HCT116 (cell line): ENCODE data around the gene CDK2AP2. TPM values are rescaled to one million over a fixed set of nuclear protein-coding genes. Genes with fewer than 3 reads are reported as not detected.

Source experiments
- ATAC-seq: fragments of 200-7000 bp; cut with Tn5 transposase; 2 replicates; pipeline ENCODE4 v1.9.1; 2020; ENCODE audit warnings: mild to moderate bottlenecking, moderate library complexity
- BruUV-seq: library from RNA; stranded (reverse); fragments of 400-500 nt; replicated peaks from 2 replicates; lab custom pipeline; 2021; lab: Mats Ljungman, UMichigan
- CTCF ChIA-PET: fragments of 300-600 bp; sonication (Branson Sonifier 250); formaldehyde crosslinking; loops from one replicate; lab custom pipeline; 2021; ENCODE audit warnings: antibody characterized with exemption; lab: Charles Lee
- POLR2A ChIA-PET: fragments of 300-600, 350-600 bp; sonication (Branson Sonifier 250); formaldehyde crosslinking; loops from one replicate; lab custom pipeline; 2021; ENCODE audit warnings: antibody characterized with exemption; lab: Charles Lee
- RAD21 ChIA-PET, 2 experiments: fragments of 300-600 bp; sonication (Branson Sonifier 250); formaldehyde crosslinking; loops; one replicate each; lab custom pipeline; 2023; ENCODE audit warnings: low total read pairs in 2 of 2; ENCODE audit not compliant: uncharacterized antibody in 2 of 2, unreplicated experiment in 2 of 2, low non-redundant PET in 1 of 2; lab: Charles Lee
- DNase-seq: peaks from one replicate; pipeline ENCODE4 v3.0.0-alpha.2; 2010; ENCODE audit warnings: low read depth, low spot score
- H2AFZ ChIP-seq: fragments of 200-600 bp; shearing (Covaris generic), sonication (generic); 2 replicates; pipeline ENCODE4 v1.6.1; 2017; ENCODE audit warnings: low read depth, mixed run types, mixed read lengths, antibody characterized with exemption, low read length; ENCODE audit not compliant: poor library complexity, severe bottlenecking
- H3K27ac ChIP-seq: 2 replicates; pipeline ENCODE4 v1.5.1; 2012; ENCODE audit warnings: low read depth, low read length
- H3K27me3 ChIP-seq: fragments of 200-600 bp; sonication (generic); 2 replicates; pipeline ENCODE4 v1.6.1; 2016; ENCODE audit warnings: mixed run types, low read length, mixed read lengths; ENCODE audit not compliant: insufficient read depth
- H3K36me3 ChIP-seq, 2 experiments: fragments of 200-500 bp in 1 of 2; fragments of 200-600 bp in 1 of 2; sonication (Bioruptor generic) in 1 of 2; sonication (generic) in 1 of 2; 2 replicates each; pipeline versions ENCODE4 v1.5.1 to v1.6.1; 2014 to 2016; ENCODE audit warnings: low read length in 2 of 2, inconsistent platforms in 1 of 2, mixed read lengths in 1 of 2, mixed run types in 1 of 2; ENCODE audit not compliant: insufficient read depth in 2 of 2, control insufficient read depth in 1 of 2
- H3K4me1 ChIP-seq, 2 experiments: fragments of 200-600 bp in 1 of 2; sonication (generic) in 1 of 2; 2 replicates each; pipeline versions ENCODE4 v1.5.1 to v1.6.1; 2012 to 2017; ENCODE audit warnings: low read length in 2 of 2, inconsistent platforms in 1 of 2, mild to moderate bottlenecking in 1 of 2, mixed read lengths in 1 of 2, mixed run types in 1 of 2, moderate library complexity in 1 of 2; ENCODE audit not compliant: insufficient read depth in 2 of 2, control insufficient read depth in 1 of 2
- H3K4me2 ChIP-seq: fragments of 200-600 bp; sonication (generic); 2 replicates; pipeline ENCODE4 v1.6.1; 2017; ENCODE audit warnings: mixed run types, low read length, mixed read lengths
- H3K4me3 ChIP-seq, 2 experiments: fragments of 200-600 bp in 1 of 2; sonication (generic) in 1 of 2; replicated peaks in 1 of 2; 2 replicates each; pipeline ENCODE4 v1.5.1; 2011 to 2016; ENCODE audit warnings: low read length in 2 of 2, control low read depth in 1 of 2, low read depth in 1 of 2, mild to moderate bottlenecking in 1 of 2, mixed read lengths in 1 of 2, mixed run types in 1 of 2
- H3K79me2 ChIP-seq: fragments of 200-600 bp; sonication (generic); 2 replicates; pipeline ENCODE4 v1.6.1; 2017; ENCODE audit warnings: mild to moderate bottlenecking, mixed run types, low read length, moderate library complexity, mixed read lengths; ENCODE audit not compliant: insufficient read depth
- H3K9ac ChIP-seq: fragments of 200-600 bp; sonication (generic); 2 replicates; pipeline ENCODE4 v1.6.1; 2016; ENCODE audit warnings: low read length, mixed read lengths
- H3K9me2 ChIP-seq: fragments of 200-600 bp; sonication (generic), shearing (Covaris generic); 2 replicates; pipeline ENCODE4 v1.6.1; 2017; ENCODE audit warnings: mixed run types, mild to moderate bottlenecking, moderate library complexity; ENCODE audit not compliant: insufficient read depth
- H3K9me3 ChIP-seq, 2 experiments: fragments of 200-500 bp in 1 of 2; fragments of 200-600 bp in 1 of 2; sonication (Bioruptor generic) in 1 of 2; sonication (generic) in 1 of 2; 2 replicates each; pipeline ENCODE4 v1.6.1; 2014 to 2017; ENCODE audit warnings: low read length in 2 of 2, mixed read lengths in 2 of 2, inconsistent platforms in 1 of 2, low read depth in 1 of 2, mild to moderate bottlenecking in 1 of 2, mixed run types in 1 of 2, moderate library complexity in 1 of 2; ENCODE audit not compliant: control insufficient read depth in 1 of 2, insufficient read depth in 1 of 2
- H4K20me1 ChIP-seq: fragments of 200-600 bp; sonication (generic), shearing (Covaris generic); 2 replicates; pipeline ENCODE4 v1.6.1; 2017; ENCODE audit warnings: mixed run types, mild to moderate bottlenecking, moderate library complexity; ENCODE audit not compliant: insufficient read depth
- CBX3 ChIP-seq: IDR thresholded peaks from 2 replicates; pipeline ENCODE4 v1.6.1; 2012; ENCODE audit warnings: low read depth
- EGR1 ChIP-seq: IDR thresholded peaks from 2 replicates; pipeline ENCODE4 v1.6.1; 2012; ENCODE audit warnings: low read depth
- ELF1 ChIP-seq: IDR thresholded peaks from 2 replicates; pipeline ENCODE4 v1.6.1; 2012; ENCODE audit warnings: low read depth, borderline replicate concordance
- EZH2 ChIP-seq: fragments of 200-600 bp; sonication (generic); IDR thresholded peaks from 2 replicates; pipeline ENCODE4 v1.6.1; 2017; ENCODE audit warnings: antibody characterized with exemption, mixed run types
- EZH2phosphoT487 ChIP-seq: fragments of 200-600 bp; IDR thresholded peaks from 2 replicates; pipeline ENCODE4 v1.6.1; 2018; ENCODE audit warnings: antibody characterized with exemption, borderline replicate concordance
- JUND ChIP-seq: IDR thresholded peaks from 2 replicates; pipeline ENCODE4 v1.6.1; 2012
- POLR2A ChIP-seq: IDR thresholded peaks from 2 replicates; pipeline ENCODE4 v1.7.0; 2011; ENCODE audit warnings: borderline replicate concordance; ENCODE audit not compliant: insufficient read depth, insufficient read length; ENCODE audit errors: extremely low read depth
- POLR2AphosphoS5 ChIP-seq: IDR thresholded peaks from 2 replicates; pipeline ENCODE4 v1.6.1; 2011; ENCODE audit warnings: mild to moderate bottlenecking, low read depth, low read length, moderate library complexity
- RAD21 ChIP-seq: IDR thresholded peaks from 2 replicates; pipeline ENCODE4 v1.6.1; 2012; ENCODE audit warnings: low read depth, mild to moderate bottlenecking
- REST ChIP-seq: IDR thresholded peaks from 2 replicates; pipeline ENCODE4 v1.6.1; 2012; ENCODE audit warnings: low read depth
- SIN3A ChIP-seq: IDR thresholded peaks from 2 replicates; pipeline ENCODE4 v1.6.1; 2012; ENCODE audit warnings: low read depth
- SP1 ChIP-seq: IDR thresholded peaks from 2 replicates; pipeline ENCODE4 v1.6.1; 2012; ENCODE audit warnings: low read depth
- SRF ChIP-seq: IDR thresholded peaks from 2 replicates; pipeline ENCODE4 v1.6.1; 2012; ENCODE audit warnings: low read depth
- TCF7L2 ChIP-seq: IDR thresholded peaks from 2 replicates; pipeline ENCODE4 v1.7.0; 2011; ENCODE audit warnings: borderline replicate concordance, inconsistent platforms; ENCODE audit not compliant: insufficient read depth, insufficient read length; ENCODE audit errors: extremely low read depth
- YY1 ChIP-seq: IDR thresholded peaks from 2 replicates; pipeline ENCODE4 v1.6.1; 2011; ENCODE audit warnings: low read length, low read depth, moderate library complexity, mild to moderate bottlenecking; ENCODE audit not compliant: insufficient replicate concordance; ENCODE audit errors: extremely low read depth
- ZFX ChIP-seq: fragments of 450-650 bp; IDR thresholded peaks from 2 replicates; pipeline ENCODE4 v1.6.1; 2017
- intact Hi-C: fragments of 100-400 bp; cut with micrococcal nuclease; formaldehyde crosslinking; loops from 2 replicates; pipeline ENCODE4 v1.10.0; 2022
- total RNA-seq: library from RNA; stranded (reverse); gene quantifications from one replicate; pipeline ENCODE4 v1.2.1, GENCODE V29; 2021; ENCODE audit not compliant: unreplicated experiment
- TF ChIP-seq, protein P1 (sequence below), 3 experiments: fragments of 200-600 bp in 1 of 3; sonication (generic) in 1 of 3; IDR thresholded peaks in 2 of 3; conservative IDR thresholded peaks in 1 of 3; 2 replicates each; pipeline ENCODE4 v1.5.1; 2012 to 2017; ENCODE audit warnings: low read depth in 2 of 3, low read length in 2 of 3, antibody characterized with exemption in 1 of 3, borderline replicate concordance in 1 of 3, control low read depth in 1 of 3, mild to moderate bottlenecking in 1 of 3, mixed read lengths in 1 of 3, mixed run types in 1 of 3, moderate library complexity in 1 of 3; ENCODE audit not compliant: insufficient read depth in 1 of 3
- TF ChIP-seq, protein P2 (sequence below): IDR thresholded peaks from 2 replicates; pipeline ENCODE4 v1.6.1; 2012
- TF ChIP-seq, protein P3 (sequence below): IDR thresholded peaks from 2 replicates; pipeline ENCODE4 v1.6.1; 2011; ENCODE audit warnings: mild to moderate bottlenecking, low read length, moderate library complexity; ENCODE audit not compliant: insufficient replicate concordance; ENCODE audit errors: extremely low read depth

Gene CDK2AP2
- total RNA-seq, 1 experiment from 2014 or later, result 53.6 TPM

DNA sequence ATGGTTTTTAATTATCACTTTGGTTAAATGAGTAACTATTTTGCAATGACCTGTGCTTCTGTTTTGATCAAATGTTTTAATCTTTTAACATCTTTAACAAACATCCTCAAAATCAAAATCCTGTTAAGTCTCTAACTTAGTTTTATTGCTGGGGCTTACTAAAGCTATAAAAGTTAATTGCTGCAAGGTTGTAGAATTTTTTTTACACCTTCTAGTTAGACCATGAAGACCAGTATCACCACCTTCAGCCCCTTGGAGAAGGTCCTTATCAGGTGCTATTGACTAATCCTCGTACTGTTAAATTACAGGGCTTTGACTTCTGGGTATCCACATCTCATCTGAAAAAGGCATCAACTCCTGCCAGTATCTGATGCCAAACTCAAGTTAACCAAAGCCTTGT lies 27.6 kb upstream of the CDK2AP2 start:
- H3K4me3 ChIP-seq, result no peak overlapping the region
- no peak for TF ChIP-seq EZH2
- TF ChIP-seq YY1, result no peak
- TF ChIP-seq TCF7L2, result no peak
- TF ChIP-seq SRF, result no peak
- TF ChIP-seq SIN3A, result no peak
- no peak for TF ChIP-seq CBX3
- TF ChIP-seq, protein P1, sequence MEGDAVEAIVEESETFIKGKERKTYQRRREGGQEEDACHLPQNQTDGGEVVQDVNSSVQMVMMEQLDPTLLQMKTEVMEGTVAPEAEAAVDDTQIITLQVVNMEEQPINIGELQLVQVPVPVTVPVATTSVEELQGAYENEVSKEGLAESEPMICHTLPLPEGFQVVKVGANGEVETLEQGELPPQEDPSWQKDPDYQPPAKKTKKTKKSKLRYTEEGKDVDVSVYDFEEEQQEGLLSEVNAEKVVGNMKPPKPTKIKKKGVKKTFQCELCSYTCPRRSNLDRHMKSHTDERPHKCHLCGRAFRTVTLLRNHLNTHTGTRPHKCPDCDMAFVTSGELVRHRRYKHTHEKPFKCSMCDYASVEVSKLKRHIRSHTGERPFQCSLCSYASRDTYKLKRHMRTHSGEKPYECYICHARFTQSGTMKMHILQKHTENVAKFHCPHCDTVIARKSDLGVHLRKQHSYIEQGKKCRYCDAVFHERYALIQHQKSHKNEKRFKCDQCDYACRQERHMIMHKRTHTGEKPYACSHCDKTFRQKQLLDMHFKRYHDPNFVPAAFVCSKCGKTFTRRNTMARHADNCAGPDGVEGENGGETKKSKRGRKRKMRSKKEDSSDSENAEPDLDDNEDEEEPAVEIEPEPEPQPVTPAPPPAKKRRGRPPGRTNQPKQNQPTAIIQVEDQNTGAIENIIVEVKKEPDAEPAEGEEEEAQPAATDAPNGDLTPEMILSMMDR (IDR thresholded peaks at IDR 0.05 in 2 of 3, conservative IDR thresholded peaks at IDR 0.05 in 1 of 3; ENCODE audit: borderline replicate concordance in 1 of 3, insufficient read depth in 1 of 3, low read depth in 2 of 3, low read length in 2 of 3), result no peak
- TF ChIP-seq, protein P2, sequence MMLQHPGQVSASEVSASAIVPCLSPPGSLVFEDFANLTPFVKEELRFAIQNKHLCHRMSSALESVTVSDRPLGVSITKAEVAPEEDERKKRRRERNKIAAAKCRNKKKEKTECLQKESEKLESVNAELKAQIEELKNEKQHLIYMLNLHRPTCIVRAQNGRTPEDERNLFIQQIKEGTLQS, result no peak
- no peak for TF ChIP-seq RAD21
- TF ChIP-seq ELF1, result no peak
- no peak for TF ChIP-seq POLR2AphosphoS5
- no peak for TF ChIP-seq EGR1
- TF ChIP-seq REST, result no peak
- TF ChIP-seq POLR2A, result no peak
- TF ChIP-seq SP1, result no peak
- TF ChIP-seq EZH2phosphoT487, result no peak
- TF ChIP-seq, protein P3, sequence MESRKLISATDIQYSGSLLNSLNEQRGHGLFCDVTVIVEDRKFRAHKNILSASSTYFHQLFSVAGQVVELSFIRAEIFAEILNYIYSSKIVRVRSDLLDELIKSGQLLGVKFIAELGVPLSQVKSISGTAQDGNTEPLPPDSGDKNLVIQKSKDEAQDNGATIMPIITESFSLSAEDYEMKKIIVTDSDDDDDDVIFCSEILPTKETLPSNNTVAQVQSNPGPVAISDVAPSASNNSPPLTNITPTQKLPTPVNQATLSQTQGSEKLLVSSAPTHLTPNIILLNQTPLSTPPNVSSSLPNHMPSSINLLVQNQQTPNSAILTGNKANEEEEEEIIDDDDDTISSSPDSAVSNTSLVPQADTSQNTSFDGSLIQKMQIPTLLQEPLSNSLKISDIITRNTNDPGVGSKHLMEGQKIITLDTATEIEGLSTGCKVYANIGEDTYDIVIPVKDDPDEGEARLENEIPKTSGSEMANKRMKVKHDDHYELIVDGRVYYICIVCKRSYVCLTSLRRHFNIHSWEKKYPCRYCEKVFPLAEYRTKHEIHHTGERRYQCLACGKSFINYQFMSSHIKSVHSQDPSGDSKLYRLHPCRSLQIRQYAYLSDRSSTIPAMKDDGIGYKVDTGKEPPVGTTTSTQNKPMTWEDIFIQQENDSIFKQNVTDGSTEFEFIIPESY, result no peak
- no peak for TF ChIP-seq ZFX
- no peak for TF ChIP-seq JUND
- TF ChIP-seq, all 23 proteins: peak for 0
- no peak for ATAC-seq
- no TSS peak for BruUV-seq
- no peaks in the 10 kb centered on the region for H3K9me2 ChIP-seq
- H3K4me2 ChIP-seq, result no peak overlapping the region
- CTCF ChIA-PET, result no interaction called here
- intact Hi-C loops, result no loop called here
- H3K36me3 ChIP-seq, result no peaks in the 10 kb centered on the region
- POLR2A ChIA-PET, result no interaction called here
- H3K27me3 ChIP-seq, result no peaks in the 10 kb centered on the region
- no peak overlapping the region for H3K27ac ChIP-seq
- H3K9ac ChIP-seq, result no peak overlapping the region
- no peak overlapping the region for H2AFZ ChIP-seq
- peaks cover 13% of the 10 kb centered on the region in 2 experiments; a peak in 2 of 4 replicates for H3K9me3 ChIP-seq
- H3K4me1 ChIP-seq, result no peaks in the 10 kb centered on the region
- no peaks in the 10 kb centered on the region for H4K20me1 ChIP-seq
- no peaks in the 10 kb centered on the region for H3K79me2 ChIP-seq
- DNase-seq, result no peak
- RAD21 ChIA-PET, result no interaction called here
